Measurements from ENCODE around the gene SKOR1.

SKOR1 gene

GRCh38 chr15:67833710-67834511 lies 8.6 kb downstream of the SKOR1 start:
- DNase-seq: peak; percentile 34

- DNase-seq: no peak
These were observed 9.4 kb downstream of the SKOR1 start for GRCh38 chr15:67834581-67835296.

- DNase-seq: no peak
These were observed 10.2 kb downstream of the SKOR1 start for GRCh38 chr15:67835297-67836133.

- no peak for DNase-seq
These were observed 10.8 kb downstream of the SKOR1 start for GRCh38 chr15:67836134-67836455.

GRCh38 chr15:67836477-67836876 lies 11.2 kb downstream of the SKOR1 start:
- DNase-seq: peak; percentile 46

DNA sequence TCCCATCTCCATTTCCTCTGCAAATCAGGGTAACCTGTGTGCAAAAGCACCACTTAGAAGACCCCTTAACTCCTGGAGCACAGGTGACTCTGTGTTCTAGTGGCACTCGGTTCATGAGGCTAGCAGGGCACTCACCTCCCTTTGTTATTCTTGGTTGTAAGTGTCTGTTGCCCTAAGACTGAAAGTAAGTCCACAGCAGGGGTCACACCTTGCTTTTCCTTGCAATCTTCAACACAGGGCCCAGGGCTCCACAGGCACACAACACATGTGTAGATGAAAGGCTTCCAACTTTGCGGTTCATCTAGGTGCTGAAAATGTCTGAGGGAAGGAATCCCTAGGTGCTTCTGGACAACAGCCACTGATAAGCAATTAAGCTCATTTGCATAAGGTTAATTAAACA lies 11.6 kb downstream of the SKOR1 start:
- DNase-seq: no peak

GRCh38 chr15:67838789-67839332 lies 13.6 kb downstream of the SKOR1 start:
- DNase-seq: no peak

- peak; percentile 36 for DNase-seq
These were observed 14.2 kb downstream of the SKOR1 start for GRCh38 chr15:67839499-67839928.

GRCh38 chr15:67839929-67840748 lies 14.8 kb downstream of the SKOR1 start, which contains the start of gene RNU6-1:
Gene RNU6-1 (minus strand): TSS chr15:67840045.
- DNase-seq: peak; percentile 96

GRCh38 chr15:67840749-67841512 lies 15.6 kb downstream of the SKOR1 start:
- DNase-seq: no peak

DNA sequence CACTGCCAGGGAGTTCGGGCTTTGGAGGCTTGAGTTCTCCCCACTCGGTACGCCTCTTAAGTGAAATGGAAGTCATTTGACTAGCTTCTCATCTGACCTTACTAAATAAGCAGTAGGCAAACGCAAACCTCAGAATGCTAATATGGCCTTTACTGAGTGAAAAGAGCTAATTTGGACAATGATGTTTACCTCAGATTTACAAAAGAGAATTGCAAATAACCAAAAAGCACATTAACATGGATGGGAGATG lies 16.1 kb downstream of the SKOR1 start:
- DNase-seq: no peak

DNA sequence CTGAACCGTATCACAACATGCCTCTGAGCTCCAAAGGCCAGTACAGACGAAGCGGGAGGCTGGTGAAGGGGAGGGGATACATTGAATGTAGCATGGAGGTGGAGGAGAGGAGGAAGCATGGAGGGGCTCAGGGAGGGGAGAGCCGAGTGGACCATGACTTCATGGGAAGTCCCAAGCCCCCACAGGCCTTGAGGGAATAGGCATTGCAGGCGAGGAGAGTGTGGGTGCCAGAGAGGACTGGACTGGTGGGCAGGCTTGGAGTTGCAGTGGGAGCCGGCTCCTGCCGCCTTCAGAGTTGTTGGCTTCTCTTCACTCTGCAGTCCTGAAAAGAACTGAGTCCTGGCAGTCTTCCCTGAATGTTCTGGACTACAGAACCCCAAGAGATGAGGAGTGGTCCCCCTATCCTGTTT lies 17.8 kb downstream of the SKOR1 start:
- DNase-seq: no peak

- DNase-seq: peak; percentile 10
These were observed 18.5 kb downstream of the SKOR1 start for GRCh38 chr15:67843571-67844387.

DNA sequence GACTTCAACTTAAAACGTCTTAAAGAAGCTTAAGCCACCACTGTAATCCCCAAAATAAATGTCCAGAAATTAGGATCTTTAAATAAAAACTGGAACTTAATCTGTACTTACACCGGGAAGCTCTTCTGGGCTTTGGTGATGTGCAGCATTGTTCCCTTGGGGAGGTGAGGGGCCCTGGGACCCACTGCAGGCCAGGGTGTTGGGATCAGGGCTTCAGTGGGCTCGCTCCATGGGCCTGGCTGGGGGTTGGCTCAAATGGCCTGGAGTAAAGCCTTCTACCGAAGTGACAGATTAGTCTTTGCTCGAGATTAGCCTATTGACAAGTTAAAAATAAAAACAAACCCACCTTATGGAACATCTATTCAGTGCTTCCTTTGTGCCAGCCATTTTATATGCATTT lies 20.7 kb downstream of the SKOR1 start:
- no peak for DNase-seq

DNA sequence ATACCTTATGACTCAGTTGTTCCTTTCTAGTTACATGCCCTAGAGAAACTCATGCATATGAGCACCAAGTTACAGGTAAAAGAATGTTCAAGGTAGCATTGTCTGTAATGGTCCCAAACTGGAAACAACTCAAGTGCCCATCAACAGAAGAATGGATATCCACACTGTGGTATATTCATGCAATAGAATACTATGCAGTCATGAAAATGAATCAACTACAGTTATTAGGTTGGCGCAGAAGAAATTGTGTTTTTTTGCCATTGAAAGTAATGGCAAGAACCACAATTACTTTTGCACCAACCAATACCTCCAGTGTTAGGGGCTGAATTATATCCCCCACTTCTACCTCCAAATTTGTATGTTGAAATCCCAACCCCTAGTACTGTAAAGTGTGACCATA lies 24.2 kb downstream of the SKOR1 start:
- DNase-seq: no peak

DNA sequence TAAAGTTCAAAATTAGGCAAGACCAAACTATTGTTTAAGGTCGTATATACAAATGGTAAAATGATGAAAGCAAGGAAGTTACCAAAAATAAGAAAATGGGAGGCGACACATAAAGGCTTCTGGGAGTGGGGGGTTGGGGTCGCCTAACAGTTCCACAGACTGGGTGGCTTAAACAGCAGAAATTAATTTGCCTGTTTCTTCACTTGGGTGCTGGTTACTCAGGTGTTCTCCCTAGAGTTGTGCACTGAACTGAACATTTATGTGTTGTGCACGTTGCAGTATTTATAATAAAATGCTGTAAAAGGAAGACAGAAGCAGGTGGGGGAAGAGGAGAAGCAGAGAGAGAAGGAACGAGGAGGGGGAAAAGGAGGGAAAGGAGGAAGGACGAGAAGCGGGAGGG lies 25.0 kb downstream of the SKOR1 start:
- DNase-seq: no peak

- peak; percentile 54 for DNase-seq
These were observed 25.8 kb downstream of the SKOR1 start for GRCh38 chr15:67850994-67851571.

DNA sequence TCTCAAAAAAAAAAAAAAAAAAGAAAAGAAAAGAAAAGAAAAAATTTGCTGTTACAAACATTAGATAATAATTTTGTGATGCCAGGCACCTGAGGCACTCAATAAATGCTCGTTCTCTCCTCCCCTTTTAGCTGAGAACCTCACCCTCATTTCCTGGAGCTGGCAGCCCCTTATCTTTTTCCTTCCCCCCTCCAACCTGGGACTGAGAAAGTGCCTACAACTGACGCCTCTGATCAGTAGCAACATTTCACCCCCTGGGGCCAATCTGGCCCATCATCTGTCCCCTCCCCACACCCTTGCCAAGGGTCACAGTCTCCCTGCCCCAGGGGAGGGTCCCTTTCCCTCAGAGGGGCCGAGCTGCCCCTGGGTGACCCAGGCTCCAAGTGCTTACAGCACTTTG lies 27.1 kb downstream of the SKOR1 start:
- DNase-seq: no peak

DNA sequence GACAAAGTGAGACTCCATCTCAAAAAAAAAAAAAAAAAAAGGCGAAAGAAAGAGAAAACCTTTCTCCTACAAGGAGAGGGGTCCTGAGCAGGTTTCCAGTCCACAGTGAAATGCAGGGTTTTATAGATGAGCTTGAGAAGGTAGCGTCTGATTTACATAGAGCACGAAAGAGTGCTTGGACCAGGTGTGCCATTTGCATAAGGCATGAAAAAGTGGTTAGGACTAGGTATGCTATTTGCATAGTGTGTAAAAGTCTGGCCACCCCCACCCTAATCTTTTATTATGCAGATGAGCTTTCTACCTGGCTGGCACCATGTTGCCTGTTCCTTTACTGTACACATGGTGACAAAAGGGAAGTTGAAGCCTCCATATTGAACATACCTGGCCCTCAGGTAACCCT lies 28.1 kb downstream of the SKOR1 start:
- no peak for DNase-seq

DNA sequence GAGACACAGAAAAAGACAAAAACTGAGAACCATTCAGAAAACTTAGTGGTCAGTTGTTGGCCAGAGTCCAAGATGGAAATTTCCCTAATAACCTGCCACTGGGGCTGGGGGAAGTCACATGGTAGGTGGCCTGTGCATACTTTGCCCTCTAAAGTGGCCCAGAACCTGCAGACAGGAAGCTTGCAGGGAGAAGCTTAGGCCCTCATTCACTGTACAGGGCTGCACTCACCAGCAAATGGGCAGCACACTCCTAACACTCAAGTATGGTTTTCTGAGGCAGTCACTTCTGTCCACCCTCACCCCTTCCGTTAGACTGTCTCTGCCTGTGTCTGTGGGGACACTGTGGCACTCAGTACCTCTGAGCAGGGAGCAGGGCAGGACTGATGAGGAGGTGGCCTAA lies 29.0 kb downstream of the SKOR1 start:
- no peak for DNase-seq

- no peak for DNase-seq
These were observed 30.5 kb downstream of the SKOR1 start for GRCh38 chr15:67855842-67856241.

Data from CD4-positive, alpha-beta T cell treated with Interleukin-15 for 1 hour (primary cell).